CD4-positive, alpha-beta T cell treated with Interleukin-2 at 100 ng/mL for 4 hours (primary cell): ENCODE measurements around the gene FBXO28.

Source experiments
- DNase-seq: peaks from one replicate; pipeline ENCODE4 v3.0.0-alpha.2; 2020; ENCODE audit warnings: low spot score

FBXO28 gene

DNA sequence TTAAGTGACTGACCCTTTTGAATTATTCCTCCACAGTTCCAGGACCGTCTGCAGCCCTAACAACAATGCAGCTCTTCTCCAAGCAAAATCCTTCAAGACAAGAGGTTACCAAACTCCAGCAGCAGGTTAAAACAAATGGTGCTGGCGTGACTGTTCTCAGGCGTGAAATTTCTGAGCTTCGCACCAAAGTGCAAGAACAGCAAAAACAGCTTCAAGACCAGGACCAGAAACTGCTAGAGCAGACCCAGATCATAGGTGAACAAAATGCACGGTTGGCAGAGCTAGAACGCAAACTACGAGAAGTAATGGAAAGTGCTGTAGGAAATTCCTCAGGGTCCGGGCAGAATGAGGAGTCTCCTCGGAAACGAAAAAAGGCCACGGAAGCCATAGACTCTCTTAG, 43.4 kb downstream of the FBXO28 start:
- DNase-seq, result no peak

DNA sequence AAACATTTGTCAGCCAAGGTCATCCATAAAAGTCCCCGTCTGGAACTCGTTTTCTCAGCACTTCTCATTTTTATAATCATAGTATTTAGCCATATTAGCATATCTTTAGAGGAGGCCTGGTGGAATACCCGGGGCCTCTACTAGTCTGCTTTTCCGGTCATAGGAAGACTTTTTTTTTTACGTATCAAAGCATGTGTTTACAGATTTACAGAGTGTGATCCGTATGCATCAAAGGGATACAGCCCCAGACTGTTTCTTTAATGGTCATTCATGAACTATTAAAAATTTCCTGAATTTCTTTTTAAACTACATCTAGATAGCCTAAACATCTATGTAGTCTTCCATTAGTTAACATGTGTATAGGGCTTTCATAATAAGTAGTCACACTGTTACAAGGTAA, 45.6 kb downstream of the FBXO28 start:
- no peak for DNase-seq

GRCh38 chr1:224160171-224160682, 46.3 kb downstream of the FBXO28 start:
- DNase-seq, result no peak

DNA sequence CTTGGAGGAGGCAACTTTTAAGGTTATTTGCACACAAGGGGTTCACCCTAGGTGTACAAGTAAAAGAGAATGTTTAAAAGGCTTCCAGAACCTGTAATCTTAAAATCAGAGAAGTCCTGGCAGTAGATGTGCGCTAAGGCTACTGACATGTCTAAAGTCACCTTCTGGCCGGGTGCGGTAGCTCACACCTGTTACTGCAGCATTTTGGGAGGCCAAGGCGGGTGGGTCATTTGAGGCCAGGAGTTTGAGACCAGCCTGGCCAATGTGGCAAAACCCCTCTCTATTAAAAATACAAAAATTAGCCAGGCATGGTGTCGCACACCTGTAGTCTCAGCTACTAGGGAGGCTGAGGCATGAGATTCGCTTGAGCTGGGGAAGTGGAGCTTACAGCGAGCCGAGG, 48.9 kb downstream of the FBXO28 start:
- no peak for DNase-seq

DNA sequence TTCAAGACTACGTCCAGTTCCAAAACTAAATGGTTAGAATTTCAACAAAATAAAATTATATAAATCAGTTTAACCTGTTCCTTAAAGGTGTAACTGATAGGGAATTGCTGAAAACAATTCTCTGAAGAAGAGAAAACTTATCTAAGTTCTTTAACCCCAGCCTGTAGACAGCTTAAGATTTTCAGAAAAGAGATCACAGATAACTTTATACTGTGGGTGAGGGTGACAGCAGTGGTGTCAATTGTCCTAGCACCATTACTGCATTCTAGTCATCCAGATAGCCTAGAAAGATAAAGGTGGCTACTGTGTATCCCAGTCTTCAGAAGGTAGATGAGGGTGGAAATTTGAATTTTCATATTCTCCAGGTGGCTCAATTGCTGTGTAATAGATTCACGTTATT, 49.4 kb downstream of the FBXO28 start:
- no peak for DNase-seq

DNA sequence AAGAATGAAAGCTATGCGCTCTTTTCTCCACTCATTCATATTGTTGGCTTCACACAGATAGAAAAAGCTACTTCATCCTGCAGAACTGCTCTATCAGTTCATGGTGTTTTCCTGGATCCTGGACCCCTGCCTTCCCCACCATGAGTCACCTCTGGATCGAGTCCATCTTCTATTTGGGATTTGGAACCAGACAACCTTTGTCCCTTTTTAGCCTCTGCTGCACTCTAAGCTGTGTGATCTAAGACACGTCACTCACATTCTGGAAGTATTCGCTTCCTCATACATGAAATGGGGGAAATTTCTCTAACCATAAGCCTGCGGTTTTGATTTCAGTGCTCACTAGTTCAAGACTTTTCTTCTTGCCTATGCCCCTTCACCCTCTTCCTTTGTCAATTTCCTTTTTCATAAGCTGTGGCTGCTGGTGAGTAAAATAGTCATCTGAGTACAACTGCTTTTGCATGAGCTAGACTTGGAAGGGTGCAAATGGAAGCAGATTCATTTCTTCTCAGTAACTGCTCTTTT, 55.0 kb downstream of the FBXO28 start:
- DNase-seq, result peak; percentile 64

DNA sequence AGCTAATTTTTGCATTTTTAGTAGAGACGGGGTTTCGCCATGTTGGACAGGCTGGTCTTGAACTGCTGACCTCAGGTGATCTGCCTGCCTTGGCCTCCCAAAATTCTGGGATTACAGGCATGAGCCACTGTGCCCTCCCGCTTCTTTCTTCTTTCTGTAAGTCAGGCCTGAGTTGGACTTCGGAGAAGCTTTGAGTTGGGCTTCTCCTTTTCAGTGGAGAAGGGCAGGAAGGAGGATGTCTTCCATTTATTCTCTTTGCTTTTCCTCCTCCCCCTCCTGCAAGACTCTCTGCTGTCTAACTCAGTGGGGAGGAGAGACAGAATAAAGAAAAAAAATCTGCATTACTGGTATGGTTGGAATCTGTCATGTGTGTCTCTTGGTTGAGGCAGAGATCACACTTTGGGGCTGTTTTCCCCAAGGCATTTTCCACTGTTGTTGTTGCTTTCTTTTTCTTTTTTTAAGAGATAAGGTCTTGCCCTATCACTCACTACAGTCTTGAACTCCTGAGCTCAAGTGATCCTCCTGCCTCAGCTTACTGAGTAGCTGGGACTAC, 55.9 kb downstream of the FBXO28 start:
- DNase-seq, result no peak

GRCh38 chr1:224170343-224170742, 56.4 kb downstream of the FBXO28 start:
- DNase-seq, result no peak

DNA sequence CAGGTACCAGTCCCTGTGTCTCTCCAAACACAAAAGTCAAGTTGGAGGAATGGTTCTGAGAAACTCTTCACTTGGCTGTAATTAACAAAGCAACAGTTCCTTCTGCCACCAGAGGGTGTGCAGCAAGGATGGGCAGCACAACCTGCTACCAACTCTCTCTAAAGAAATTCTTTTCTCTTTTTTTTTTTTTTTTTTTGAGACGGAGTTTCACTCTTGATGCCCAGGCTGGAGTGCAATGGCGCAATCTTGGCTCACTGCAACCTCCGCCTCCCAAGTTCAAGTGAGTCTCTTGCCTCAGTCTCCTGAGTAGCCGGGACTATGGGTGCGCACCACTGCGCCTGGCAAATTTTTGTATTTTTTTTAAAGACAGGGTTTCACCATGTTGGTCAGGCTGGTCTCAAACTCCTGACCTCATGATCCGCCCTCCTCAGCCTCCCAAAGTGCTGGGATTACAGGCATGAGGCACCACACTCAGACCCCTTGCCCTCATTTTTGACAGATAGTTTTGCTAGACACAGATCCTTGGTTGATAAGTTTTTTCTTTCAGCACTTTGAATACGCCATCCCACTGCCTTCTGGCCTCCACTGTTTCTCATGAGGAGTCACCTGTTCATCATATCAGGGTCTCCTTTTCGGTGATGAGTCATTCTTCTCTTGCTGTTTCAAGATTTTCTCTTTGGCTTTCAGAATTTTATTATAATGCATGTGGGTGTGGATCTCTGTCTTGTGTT, 57.0 kb downstream of the FBXO28 start:
- DNase-seq, result peak; percentile 40

DNA sequence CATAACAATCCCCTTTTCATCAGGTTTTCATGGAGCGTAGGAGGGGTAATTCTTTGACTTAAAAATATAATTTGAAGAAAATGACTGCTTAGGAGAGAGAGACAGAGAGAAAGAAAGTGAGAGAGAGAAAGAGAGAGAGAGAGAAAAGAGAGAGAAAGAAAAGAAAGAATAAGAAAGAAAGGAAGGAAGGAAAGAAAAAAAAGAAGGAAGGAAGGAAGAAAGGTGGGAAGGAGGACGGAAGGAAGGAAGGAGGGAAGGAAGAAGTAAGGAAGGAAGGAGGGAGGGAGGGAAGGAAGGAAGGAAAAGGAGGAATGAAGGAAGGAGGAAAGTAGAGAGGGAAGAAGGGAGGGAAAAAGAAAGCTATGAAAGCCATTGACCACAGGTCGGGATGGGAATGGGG, 58.3 kb downstream of the FBXO28 start:
- DNase-seq, result no peak

DNA sequence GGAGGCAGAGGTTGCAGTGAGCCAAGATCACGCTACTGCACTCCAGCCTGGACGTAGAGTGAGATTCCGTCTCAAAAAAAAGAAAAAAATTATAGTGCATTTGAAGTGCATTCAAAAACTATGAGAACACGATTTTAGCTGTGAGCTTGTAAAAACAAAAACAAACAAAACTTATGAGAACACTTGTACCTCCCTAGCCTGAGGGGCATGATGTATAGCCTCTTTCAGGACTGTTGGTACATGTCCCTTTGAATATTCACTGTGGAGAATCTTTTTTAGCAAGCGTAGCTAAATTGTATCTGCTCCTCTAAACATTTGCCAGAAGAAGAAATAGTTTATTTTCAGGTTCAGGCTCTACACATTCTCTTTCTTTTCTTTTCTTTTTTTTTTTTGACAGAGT, 59.6 kb downstream of the FBXO28 start:
- no peak for DNase-seq

- DNase-seq, result peak; percentile 45
Observed at GRCh38 chr1:224175617-224176016, 61.7 kb downstream of the FBXO28 start.

- no peak for DNase-seq
Observed at GRCh38 chr1:224177356-224177999, 63.6 kb downstream of the FBXO28 start.

DNA sequence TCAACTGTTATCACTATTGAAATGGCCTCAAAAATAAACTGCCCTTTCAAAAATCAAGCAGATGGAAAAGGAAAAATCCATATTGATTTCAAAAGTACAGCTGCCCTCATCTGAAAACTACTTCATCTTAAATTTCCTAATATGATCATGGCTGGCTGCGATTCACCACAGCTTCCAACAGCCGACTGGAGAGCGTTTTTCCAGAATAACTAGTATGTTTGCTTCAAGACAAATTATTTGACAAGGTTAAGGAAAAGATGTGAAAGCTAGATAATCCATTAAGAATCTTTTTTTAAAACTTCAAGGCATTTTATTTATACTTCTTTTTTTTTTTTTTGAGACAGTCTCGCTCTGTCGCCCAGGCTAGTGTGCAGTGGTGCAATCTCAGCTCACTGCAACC, 65.0 kb downstream of the FBXO28 start:
- no peak for DNase-seq

- DNase-seq, result no peak
Observed at GRCh38 chr1:224180783-224181452, 67.0 kb downstream of the FBXO28 start.

GRCh38 chr1:224181453-224181810, 67.5 kb downstream of the FBXO28 start:
- no peak for DNase-seq

GRCh38 chr1:224182057-224182865, 68.3 kb downstream of the FBXO28 start:
- peak; percentile 75 for DNase-seq

- peak; percentile 79 for DNase-seq
Observed at GRCh38 chr1:224182866-224183590, 69.1 kb downstream of the FBXO28 start, which contains the start of gene DEGS1. TSS of gene DEGS1 (plus strand) at chr1:224183240. CDS start at chr1:224183337, 97 bp downstream.

DNA sequence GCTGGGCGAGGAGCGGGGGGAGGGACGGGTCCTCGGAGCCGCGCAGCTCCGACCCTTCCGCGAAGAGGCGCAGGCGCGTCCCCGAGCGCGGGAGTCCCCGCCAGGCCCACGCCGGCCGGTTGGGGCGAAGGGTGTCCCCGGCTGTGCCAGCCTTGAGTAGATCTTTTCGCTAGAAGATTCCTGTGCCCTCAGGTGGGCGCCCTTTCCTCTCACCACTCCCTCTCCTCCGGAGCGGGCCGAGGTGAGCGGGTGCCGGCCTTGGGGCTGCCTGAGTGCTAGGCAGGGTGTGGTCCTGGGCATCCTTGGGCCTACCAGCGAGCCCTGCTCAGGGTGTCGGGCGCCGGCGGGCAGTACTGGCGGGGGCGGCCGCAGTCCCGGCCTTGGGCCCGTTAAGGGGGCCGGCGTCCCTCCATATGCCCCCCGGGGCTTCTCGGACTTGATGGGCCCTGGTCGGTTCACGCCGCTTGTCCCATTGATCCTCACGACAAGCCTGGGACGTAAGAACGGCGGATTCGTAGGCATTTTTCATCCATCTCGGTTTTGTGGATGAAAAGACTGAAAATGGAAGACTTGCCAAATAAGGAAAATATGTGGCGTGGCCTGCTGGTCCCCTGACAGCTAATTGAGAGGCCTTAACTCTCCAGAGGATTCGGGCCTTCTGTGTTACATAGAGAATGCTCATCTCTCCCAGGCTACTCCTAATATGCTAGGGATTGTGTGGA, 69.8 kb downstream of the FBXO28 start:
- DNase-seq, result peak; percentile 55

DNA sequence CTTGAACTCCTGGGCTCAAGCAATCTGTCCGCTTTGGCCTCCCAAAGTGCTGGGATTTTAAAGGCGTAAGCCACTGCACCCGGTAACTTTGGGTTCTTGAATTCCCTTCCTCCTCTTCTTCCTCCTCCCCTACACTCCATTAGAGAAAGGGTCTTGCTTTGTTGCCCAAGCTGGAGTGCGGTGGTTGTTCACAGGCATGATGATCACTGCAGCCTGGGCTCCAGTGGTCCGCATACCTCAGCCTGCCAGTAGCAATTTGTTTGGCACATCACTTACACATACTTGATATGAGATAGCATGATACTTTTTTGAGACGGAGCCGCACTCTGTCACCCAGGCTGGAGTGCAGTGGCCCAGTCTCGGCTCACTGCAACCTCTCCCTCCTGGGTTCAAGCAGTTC, 71.3 kb downstream of the FBXO28 start:
- DNase-seq, result no peak
